IPS-18a (cell line): ENCODE measurements around the gene KBTBD7.
"Not testable (repeated sequence)": the region's sequence is repeated elsewhere in the genome, so short reads cannot be mapped to it uniquely, and the experiment has no call there.

Source experiments
- H3K27ac ChIP-seq: one replicate; pipeline ENCODE4 v1.5.1; 2013; ENCODE audit warnings: low read length
- H3K27me3 ChIP-seq: one replicate; pipeline ENCODE4 v1.6.1; 2013; ENCODE audit warnings: mild to moderate bottlenecking, low read length; ENCODE audit not compliant: control insufficient read depth, insufficient read depth
- H3K36me3 ChIP-seq: one replicate; pipeline ENCODE4 v1.6.1; 2013; ENCODE audit warnings: low read depth, low read length; ENCODE audit not compliant: control insufficient read depth
- H3K4me1 ChIP-seq: one replicate; pipeline ENCODE4 v1.6.1; 2013; ENCODE audit warnings: low read depth, low read length; ENCODE audit not compliant: control insufficient read depth
- H3K4me3 ChIP-seq: one replicate; pipeline ENCODE4 v1.5.1; 2013; ENCODE audit warnings: low read length
- H3K9ac ChIP-seq: one replicate; pipeline ENCODE4 v1.6.1; 2013; ENCODE audit warnings: mild to moderate bottlenecking, low read length, moderate library complexity
- H3K9me3 ChIP-seq: one replicate; pipeline ENCODE4 v1.6.1; 2013; ENCODE audit warnings: low read depth, low read length; ENCODE audit not compliant: control insufficient read depth

KBTBD7 gene

DNA sequence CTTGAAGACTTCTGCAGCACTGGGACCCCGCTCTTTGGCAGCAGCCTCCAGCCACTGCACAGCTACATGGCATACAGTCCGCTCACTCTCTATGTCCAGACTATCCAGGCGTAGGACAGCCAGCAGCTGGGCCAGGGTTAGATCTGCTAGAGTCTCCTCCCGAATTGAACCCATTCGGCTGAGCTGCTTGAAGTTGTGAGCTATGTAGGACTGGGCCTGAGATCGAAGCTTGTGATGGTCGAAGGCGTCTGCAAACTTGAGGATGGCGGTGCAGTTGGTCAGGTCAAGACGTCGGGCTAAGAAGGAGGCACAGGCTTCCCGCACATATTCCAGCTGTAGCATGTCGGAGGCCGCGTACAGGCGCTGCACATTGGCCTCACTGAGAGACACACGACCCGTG, 900 bp downstream of the KBTBD7 start:
- Histone ChIP-seq H3K27ac (no peak overlapping the region), H3K4me1 (no peaks in the 10 kb centered on the region), H3K9me3 (no peaks in the 10 kb centered on the region), H3K9ac (no peak overlapping the region), H3K36me3 (no peaks in the 10 kb centered on the region), H3K4me3 (peak overlapping the region; percentile 76), H3K27me3 (no peaks in the 10 kb centered on the region)

DNA sequence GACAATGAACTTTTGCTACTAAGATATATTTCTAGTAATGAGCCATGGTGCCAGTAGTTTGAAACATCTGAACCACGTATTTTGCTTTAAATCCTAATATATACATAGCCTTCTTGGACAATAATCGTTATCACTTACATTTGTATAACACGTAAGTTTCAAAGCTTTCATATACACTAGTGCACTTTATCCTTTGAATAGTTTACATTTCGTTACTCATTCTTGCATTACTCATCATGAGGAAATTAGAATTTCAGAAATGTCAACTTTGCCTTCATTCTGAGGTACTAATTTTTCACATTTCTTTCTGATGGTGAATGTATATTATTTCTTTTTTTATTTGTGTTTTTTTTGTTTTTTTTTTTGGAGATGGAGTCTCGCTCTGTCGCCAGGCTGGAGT, 5.8 kb downstream of the KBTBD7 start:
- Histone ChIP-seq H3K36me3 (no peaks in the 10 kb centered on the region), H3K27me3 (no peaks in the 10 kb centered on the region), H3K4me1 (no peaks in the 10 kb centered on the region), H3K9me3 (no peaks in the 10 kb centered on the region), H3K9ac (no peak overlapping the region), H3K4me3 (no peak overlapping the region), H3K27ac (no peak overlapping the region)

DNA sequence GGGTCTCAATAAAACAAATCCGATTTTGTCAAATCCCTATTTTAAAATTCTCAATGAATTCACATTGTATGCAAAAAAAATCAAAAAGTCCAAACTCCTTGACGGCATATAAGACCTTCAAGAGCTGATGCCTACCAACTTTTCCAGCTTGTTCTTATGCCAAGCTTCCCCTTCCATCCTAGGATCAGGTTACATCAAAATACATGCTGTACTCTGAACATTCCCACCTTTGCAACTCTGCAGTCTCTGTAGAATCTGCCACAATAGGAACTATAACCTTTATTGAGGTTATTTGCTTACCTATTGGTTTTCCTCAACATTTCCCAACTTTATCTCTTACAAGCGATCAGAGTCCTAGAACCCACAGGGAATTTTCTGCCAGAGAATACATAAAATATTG, 7.9 kb downstream of the KBTBD7 start:
- Histone ChIP-seq H3K9me3 (no peaks in the 10 kb centered on the region), H3K27me3 (no peaks in the 10 kb centered on the region), H3K4me1 (no peaks in the 10 kb centered on the region), H3K36me3 (no peaks in the 10 kb centered on the region), H3K27ac (no peak overlapping the region), H3K4me3 (no peak overlapping the region), H3K9ac (no peak overlapping the region)

DNA sequence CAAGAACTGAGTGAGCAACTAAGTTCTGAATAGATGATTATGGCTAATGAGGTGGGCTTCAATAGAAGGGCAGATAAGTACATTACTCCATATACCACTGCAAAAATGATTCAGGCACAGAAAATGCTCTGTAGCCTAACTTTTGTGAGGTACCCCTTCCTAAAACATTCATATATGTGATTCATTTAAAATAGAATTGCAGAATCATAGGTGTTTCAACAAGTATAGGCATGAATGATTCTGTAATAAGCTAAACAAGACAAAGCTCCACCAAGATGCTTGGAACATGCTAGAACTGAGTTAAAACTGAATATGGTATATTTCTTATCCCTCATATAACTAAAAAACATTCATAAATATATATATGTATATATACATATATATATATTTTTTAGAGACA, 12.1 kb downstream of the KBTBD7 start:
- H3K9ac ChIP-seq: no peak overlapping the region
- H3K4me3 ChIP-seq: no peak overlapping the region
- no peaks in the 10 kb centered on the region for H3K4me1 ChIP-seq
- no peaks in the 10 kb centered on the region for H3K36me3 ChIP-seq
- H3K9me3 ChIP-seq: no peaks in the 10 kb centered on the region
- no peaks in the 10 kb centered on the region for H3K27me3 ChIP-seq
- no peak overlapping the region for H3K27ac ChIP-seq

DNA sequence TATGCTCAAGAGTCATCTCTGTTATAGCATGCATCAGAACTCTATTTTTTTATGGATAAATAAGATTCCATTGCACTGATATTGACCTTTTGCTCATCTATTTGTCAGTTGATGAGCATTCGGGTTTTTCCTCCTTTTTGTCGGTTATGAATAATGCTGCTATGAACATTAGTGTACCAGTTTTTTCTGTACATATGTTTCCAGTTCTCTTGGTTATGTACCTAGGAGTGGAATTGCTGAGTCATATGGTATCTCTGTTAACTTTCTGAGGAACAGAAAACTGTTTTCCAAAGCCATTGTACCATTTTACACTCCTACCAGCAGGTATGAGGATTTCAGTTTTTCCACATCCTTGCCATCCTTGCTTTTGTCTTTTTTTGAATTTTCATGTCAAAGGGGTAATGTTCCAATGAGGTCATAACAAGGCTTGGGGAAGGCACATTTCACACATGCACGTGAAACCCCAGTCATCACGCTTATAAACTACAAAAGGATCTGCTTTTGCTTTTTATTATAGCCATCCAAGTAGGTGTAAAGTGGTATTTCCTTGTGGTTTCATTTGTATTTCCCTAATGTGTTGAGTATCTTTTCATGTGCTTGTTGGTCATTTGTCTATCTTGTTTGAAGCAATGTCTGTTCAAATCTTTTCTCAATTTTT, 14.6 kb downstream of the KBTBD7 start:
- Histone ChIP-seq H3K9ac (no peak overlapping the region), H3K36me3 (no peaks in the 10 kb centered on the region), H3K9me3 (peaks cover 9% of the 10 kb centered on the region), H3K4me1 (no peaks in the 10 kb centered on the region), H3K4me3 (no peak overlapping the region), H3K27ac (no peak overlapping the region), H3K27me3 (no peaks in the 10 kb centered on the region)

DNA sequence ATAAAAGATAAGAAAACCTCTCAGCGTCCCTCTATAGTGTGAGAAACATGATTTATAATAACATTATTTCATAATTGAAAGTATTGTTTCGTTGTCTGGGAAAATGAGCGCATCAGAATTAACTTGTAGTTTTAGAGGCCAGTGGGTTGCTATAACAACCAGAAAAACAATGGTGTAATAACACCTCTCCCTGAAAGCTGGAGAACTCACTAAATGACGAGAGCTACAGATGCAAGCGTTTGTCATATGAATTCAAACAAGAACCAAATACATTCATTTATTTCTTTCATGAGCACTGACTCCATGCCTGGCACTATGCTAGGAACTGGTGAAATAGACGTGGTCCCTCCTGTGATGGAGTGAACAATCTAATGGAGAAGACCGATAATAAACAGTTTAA, 16.3 kb downstream of the KBTBD7 start:
- Histone ChIP-seq H3K27me3 (no peaks in the 10 kb centered on the region), H3K9ac (no peak overlapping the region), H3K9me3 (peaks cover 9% of the 10 kb centered on the region), H3K4me1 (no peaks in the 10 kb centered on the region), H3K27ac (no peak overlapping the region), H3K4me3 (no peak overlapping the region), H3K36me3 (no peaks in the 10 kb centered on the region)

DNA sequence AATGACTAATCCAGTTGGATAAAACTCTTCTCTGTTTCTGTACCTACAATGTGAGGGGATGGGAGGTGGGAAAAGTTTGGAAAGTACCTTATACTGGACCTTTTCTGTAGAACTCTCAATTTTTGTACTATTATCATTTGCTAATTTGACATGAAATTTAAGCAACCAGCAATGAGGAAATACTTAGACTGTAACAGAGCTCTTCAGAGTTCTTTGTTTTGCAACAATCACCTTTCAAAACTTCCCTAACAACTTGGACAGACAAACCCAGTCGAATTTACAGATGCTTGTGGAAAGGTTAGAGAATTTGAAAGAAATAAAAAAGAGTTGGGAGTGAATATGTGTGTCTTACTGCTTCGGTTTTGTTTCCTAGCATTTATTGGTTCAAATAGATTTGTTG, 16.8 kb downstream of the KBTBD7 start:
- Histone ChIP-seq H3K36me3 (no peaks in the 10 kb centered on the region), H3K27ac (no peak overlapping the region), H3K9me3 (peaks cover 9% of the 10 kb centered on the region), H3K4me3 (no peak overlapping the region), H3K27me3 (no peaks in the 10 kb centered on the region), H3K4me1 (no peaks in the 10 kb centered on the region), H3K9ac (no peak overlapping the region)

DNA sequence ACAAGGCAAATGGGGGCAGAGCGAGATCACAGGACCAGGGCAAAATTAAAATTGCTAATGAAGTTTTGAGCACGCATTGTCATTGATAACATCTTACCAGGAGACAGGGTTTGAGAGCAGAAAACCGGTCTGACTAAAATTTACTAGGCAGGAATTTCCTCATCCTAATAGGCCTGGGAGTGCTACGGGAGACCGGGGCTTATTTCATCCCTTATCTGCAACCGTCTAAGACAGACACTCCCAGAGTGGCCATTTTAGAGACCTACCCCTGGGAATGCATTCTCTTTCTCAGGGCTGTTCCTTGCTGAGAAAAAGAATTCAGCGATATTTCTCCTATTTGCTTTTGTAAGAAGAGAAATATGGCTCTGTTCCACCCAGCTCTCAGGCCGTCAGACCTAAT, 18.8 kb downstream of the KBTBD7 start:
- H3K36me3 ChIP-seq, H3K9ac ChIP-seq: not testable (repeated sequence)

DNA sequence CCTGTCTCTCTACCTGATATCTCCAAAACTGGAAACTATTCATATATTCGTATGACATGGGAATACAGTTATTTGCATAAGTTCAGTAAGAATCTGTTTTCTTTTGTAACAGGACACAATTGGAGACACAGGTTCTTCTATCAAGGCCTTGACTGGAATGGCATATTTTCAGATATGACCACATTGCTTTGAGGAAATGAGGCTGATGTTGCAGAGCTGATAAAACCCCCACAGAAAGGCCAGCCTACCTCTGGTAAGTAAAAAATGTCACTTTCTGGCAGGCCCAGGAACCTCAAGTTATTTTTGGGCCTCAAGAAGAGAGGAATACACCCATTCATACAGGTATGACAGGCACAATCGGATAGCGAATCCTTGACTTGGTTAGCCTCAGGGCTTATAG, 32.2 kb downstream of the KBTBD7 start:
- Histone ChIP-seq H3K27ac (no peak overlapping the region), H3K9me3 (no peaks in the 10 kb centered on the region), H3K9ac (no peak overlapping the region)

More for the DNA sequence above, 18.8 kb downstream of the KBTBD7 start:
- H3K27me3 ChIP-seq, H3K4me1 ChIP-seq, H3K4me3 ChIP-seq, H3K9me3 ChIP-seq, H3K27ac ChIP-seq: not testable (repeated sequence)

DNA sequence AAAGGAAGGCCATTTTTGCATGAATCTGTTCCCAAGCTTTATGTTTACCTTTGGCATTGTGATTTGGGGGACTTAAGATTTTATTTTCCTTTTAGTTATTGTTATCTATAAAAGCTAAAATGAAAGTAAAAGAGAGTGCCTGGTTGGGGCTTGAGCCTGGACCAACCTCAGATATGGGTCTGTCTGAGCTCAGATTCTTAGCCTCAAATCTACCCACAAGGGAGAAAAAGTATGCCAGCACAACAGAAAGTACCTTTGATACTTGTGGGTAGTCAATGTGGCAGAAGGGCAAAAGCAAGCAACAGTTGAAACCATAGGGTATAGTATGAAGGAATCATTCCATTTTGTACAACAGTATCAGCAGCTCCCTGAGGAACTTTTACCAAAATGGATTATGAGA, 35.2 kb downstream of the KBTBD7 start:
- Histone ChIP-seq H3K36me3 (no peaks in the 10 kb centered on the region), H3K4me1 (peaks cover 20% of the 10 kb centered on the region), H3K27ac (no peak overlapping the region), H3K4me3 (no peak overlapping the region), H3K9ac (no peak overlapping the region), H3K9me3 (no peaks in the 10 kb centered on the region), H3K27me3 (no peaks in the 10 kb centered on the region)

More for the DNA sequence above, 32.2 kb downstream of the KBTBD7 start:
- H3K4me1 ChIP-seq: peaks cover 15% of the 10 kb centered on the region
- H3K27me3 ChIP-seq: no peaks in the 10 kb centered on the region
- H3K36me3 ChIP-seq: no peaks in the 10 kb centered on the region
- no peak overlapping the region for H3K4me3 ChIP-seq

DNA sequence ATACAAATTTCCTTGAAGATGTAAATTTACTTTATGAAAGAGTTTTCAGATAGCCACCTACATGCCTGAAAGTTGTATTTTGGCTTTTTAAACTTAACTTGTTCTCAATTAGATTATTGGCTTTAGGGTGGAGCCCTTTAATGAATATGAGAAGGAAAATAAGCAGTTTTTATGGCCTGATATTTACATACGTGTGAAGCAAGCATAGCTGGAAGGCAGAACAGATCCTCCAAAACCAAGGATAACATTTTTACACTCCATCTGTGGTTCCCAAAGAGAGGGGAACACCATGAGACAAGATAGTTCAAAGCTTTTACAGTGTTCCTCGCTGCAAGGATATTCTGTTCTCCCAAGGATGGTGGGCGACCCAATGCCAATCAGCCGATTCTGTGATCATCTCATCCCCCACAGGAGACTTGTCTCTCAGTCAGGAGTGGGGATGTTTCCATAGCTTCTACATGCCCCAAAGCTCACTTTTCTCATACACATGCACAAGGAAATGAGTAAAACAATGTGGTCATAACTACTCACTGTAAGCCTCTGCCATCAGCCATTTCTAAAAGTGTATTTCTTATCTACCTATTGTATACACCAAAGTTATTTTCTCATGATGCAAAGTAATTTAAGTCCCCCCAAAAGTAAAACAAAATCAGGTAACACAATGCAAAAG, 37.2 kb downstream of the KBTBD7 start:
- no peaks in the 10 kb centered on the region for H3K36me3 ChIP-seq
- H3K9me3 ChIP-seq: no peaks in the 10 kb centered on the region
- H3K27me3 ChIP-seq: no peaks in the 10 kb centered on the region
- no peak overlapping the region for H3K27ac ChIP-seq
- no peak overlapping the region for H3K9ac ChIP-seq
- H3K4me1 ChIP-seq: peaks cover 20% of the 10 kb centered on the region
- H3K4me3 ChIP-seq: no peak overlapping the region

DNA sequence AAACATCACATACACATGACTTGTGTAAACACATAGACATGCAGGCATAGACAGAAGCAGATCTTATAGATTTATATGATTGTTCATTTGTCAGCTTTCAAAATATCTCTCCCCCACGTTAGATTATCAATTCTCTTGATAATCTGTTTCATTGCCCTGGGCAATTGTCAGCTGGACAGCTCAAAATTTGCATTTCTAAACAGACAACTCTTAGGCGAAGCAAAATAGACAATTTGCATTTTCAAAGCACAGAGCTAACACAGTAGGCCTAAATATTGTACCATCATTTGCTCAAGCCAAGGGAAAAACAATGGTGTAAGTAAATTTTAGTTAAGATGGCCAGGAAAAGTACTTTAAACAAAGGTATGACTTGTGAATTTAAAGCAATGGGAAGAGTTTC, 37.7 kb downstream of the KBTBD7 start:
- H3K36me3 ChIP-seq: no peaks in the 10 kb centered on the region
- no peak overlapping the region for H3K27ac ChIP-seq
- H3K4me3 ChIP-seq: no peak overlapping the region
- H3K9ac ChIP-seq: no peak overlapping the region
- no peaks in the 10 kb centered on the region for H3K9me3 ChIP-seq
- peaks cover 20% of the 10 kb centered on the region for H3K4me1 ChIP-seq
- H3K27me3 ChIP-seq: no peaks in the 10 kb centered on the region
